Effector memory CD4-positive, alpha-beta T cell (primary cell): ENCODE results near the gene PTGES3.

Experiments used
- DNase-seq, 3 donors: peaks; one replicate each; pipeline ENCODE4 v3.0.0-alpha.2; 2020
- H3K27ac ChIP-seq: 2 replicates; pipeline ENCODE4 v1.7.0; 2013; ENCODE audit warnings: mild to moderate bottlenecking, low read length, moderate library complexity; ENCODE audit not compliant: insufficient read depth, poor library complexity, severe bottlenecking
- H3K27me3 ChIP-seq: replicated peaks from 2 replicates; pipeline ENCODE4 v1.7.0; 2013; ENCODE audit warnings: mild to moderate bottlenecking, low read length; ENCODE audit not compliant: insufficient read depth, control insufficient read depth, poor library complexity, severe bottlenecking
- H3K36me3 ChIP-seq: 2 replicates; pipeline ENCODE4 v1.7.0; 2013; ENCODE audit warnings: mild to moderate bottlenecking, low read length, moderate library complexity; ENCODE audit not compliant: control insufficient read depth, insufficient read depth
- H3K4me1 ChIP-seq: 2 replicates; pipeline ENCODE4 v1.7.0; 2013; ENCODE audit warnings: low read length, mild to moderate bottlenecking; ENCODE audit not compliant: control insufficient read depth, insufficient read depth, poor library complexity, severe bottlenecking
- H3K4me3 ChIP-seq: 2 replicates; pipeline ENCODE4 v1.7.0; 2013; ENCODE audit warnings: low read length, low read depth, mild to moderate bottlenecking; ENCODE audit not compliant: insufficient read depth, poor library complexity, severe bottlenecking
- H3K9me3 ChIP-seq: 2 replicates; pipeline ENCODE4 v1.7.0; 2013; ENCODE audit warnings: mild to moderate bottlenecking, low read length, moderate library complexity; ENCODE audit not compliant: control insufficient read depth

PTGES3 gene

GRCh38 chr12:56721721-56722120, 33.6 kb upstream of the PTGES3 start:
- DNase-seq, result no peak
- no peaks in the 10 kb centered on the region for H3K9me3 ChIP-seq
- no peaks in the 10 kb centered on the region for H3K27me3 ChIP-seq
- H3K4me3 ChIP-seq, result no peak overlapping the region
- H3K36me3 ChIP-seq, result peaks cover 38% of the 10 kb centered on the region
- peak overlapping the region; percentile 9 for H3K27ac ChIP-seq
- peaks cover 47% of the 10 kb centered on the region for H3K4me1 ChIP-seq

GRCh38 chr12:56721216-56721615, 33.1 kb upstream of the PTGES3 start:
- peaks cover 43% of the 10 kb centered on the region for H3K36me3 ChIP-seq
- DNase-seq, result no peak
- no peak overlapping the region for H3K4me3 ChIP-seq
- H3K27ac ChIP-seq, result peak overlapping the region; percentile 9
- no peaks in the 10 kb centered on the region for H3K27me3 ChIP-seq
- no peaks in the 10 kb centered on the region for H3K9me3 ChIP-seq
- peaks cover 47% of the 10 kb centered on the region for H3K4me1 ChIP-seq

- Histone ChIP-seq H3K4me3 (no peak overlapping the region), H3K36me3 (peaks cover 48% of the 10 kb centered on the region), H3K27me3 (no peaks in the 10 kb centered on the region), H3K9me3 (no peaks in the 10 kb centered on the region), H3K27ac (peak overlapping the region; percentile 5), H3K4me1 (peaks cover 45% of the 10 kb centered on the region)
- DNase-seq, result no peak
These were observed 32.7 kb upstream of the PTGES3 start for GRCh38 chr12:56720731-56721151.

GRCh38 chr12:56719056-56719455, 31.0 kb upstream of the PTGES3 start:
- Histone ChIP-seq H3K36me3 (peaks cover 64% of the 10 kb centered on the region), H3K27me3 (no peaks in the 10 kb centered on the region), H3K4me3 (no peak overlapping the region), H3K9me3 (no peaks in the 10 kb centered on the region), H3K4me1 (peaks cover 41% of the 10 kb centered on the region), H3K27ac (no peak overlapping the region)
- no peak for DNase-seq

GRCh38 chr12:56718636-56719035, 30.6 kb upstream of the PTGES3 start:
- H3K36me3 ChIP-seq, result peaks cover 69% of the 10 kb centered on the region
- no peaks in the 10 kb centered on the region for H3K9me3 ChIP-seq
- H3K27ac ChIP-seq, result no peak overlapping the region
- H3K27me3 ChIP-seq, result no peaks in the 10 kb centered on the region
- no peak overlapping the region for H3K4me3 ChIP-seq
- no peak for DNase-seq
- H3K4me1 ChIP-seq, result peaks cover 37% of the 10 kb centered on the region

- Histone ChIP-seq H3K27me3 (no peaks in the 10 kb centered on the region), H3K9me3 (no peaks in the 10 kb centered on the region), H3K4me1 (peaks cover 33% of the 10 kb centered on the region), H3K36me3 (peaks cover 73% of the 10 kb centered on the region), H3K27ac (no peak overlapping the region), H3K4me3 (no peak overlapping the region)
- DNase-seq, result no peak
These were observed 30.1 kb upstream of the PTGES3 start for GRCh38 chr12:56718149-56718548.

GRCh38 chr12:56716933-56717880, 29.1 kb upstream of the PTGES3 start:
- Histone ChIP-seq H3K9me3 (no peaks in the 10 kb centered on the region), H3K4me1 (peaks cover 26% of the 10 kb centered on the region), H3K4me3 (no peak overlapping the region), H3K27ac (peak overlapping the region; percentile 45), H3K36me3 (peaks cover 83% of the 10 kb centered on the region), H3K27me3 (no peaks in the 10 kb centered on the region)
- DNase-seq, result no peak

- no peaks in the 10 kb centered on the region for H3K9me3 ChIP-seq
- H3K4me1 ChIP-seq, result peaks cover 19% of the 10 kb centered on the region
- H3K4me3 ChIP-seq, result no peak overlapping the region
- H3K27ac ChIP-seq, result no peak overlapping the region
- H3K27me3 ChIP-seq, result no peaks in the 10 kb centered on the region
- H3K36me3 ChIP-seq, result peaks cover 81% of the 10 kb centered on the region
- no peak for DNase-seq
These were observed 28.4 kb upstream of the PTGES3 start for GRCh38 chr12:56716458-56716857.

- DNase-seq, result no peak
- H3K27ac ChIP-seq, result no peak overlapping the region
- H3K36me3 ChIP-seq, result peaks cover 81% of the 10 kb centered on the region
These were observed 27.7 kb upstream of the PTGES3 start for GRCh38 chr12:56715798-56716197.

GRCh38 chr12:56714431-56714929, 26.4 kb upstream of the PTGES3 start:
- Histone ChIP-seq H3K4me1 (peaks cover 3% of the 10 kb centered on the region), H3K27ac (no peak overlapping the region), H3K36me3 (peaks cover 69% of the 10 kb centered on the region), H3K9me3 (no peaks in the 10 kb centered on the region), H3K4me3 (no peak overlapping the region), H3K27me3 (no peaks in the 10 kb centered on the region)
- DNase-seq, result no peak

More at GRCh38 chr12:56715798-56716197, 27.7 kb upstream of the PTGES3 start:
- peaks cover 12% of the 10 kb centered on the region for H3K4me1 ChIP-seq
- no peaks in the 10 kb centered on the region for H3K9me3 ChIP-seq
- H3K4me3 ChIP-seq, result no peak overlapping the region
- H3K27me3 ChIP-seq, result no peaks in the 10 kb centered on the region
